GM12878 (cell line): ENCODE results near the gene CLDN5.

ENCODE experiments used
- BHLHE40 ChIP-seq, 2 experiments: fragments of 450-650 bp in 1 of 2; IDR thresholded peaks; 2 replicates each; pipeline ENCODE4 v1.6.1; 2011 to 2017; ENCODE audit warnings: low read depth in 2 of 2, borderline replicate concordance in 1 of 2, improper control_type of control experiment in 1 of 2, low read length in 1 of 2, mild to moderate bottlenecking in 1 of 2
- FOXM1 ChIP-seq: IDR thresholded peaks from 2 replicates; pipeline ENCODE4 v1.6.1; 2012; ENCODE audit warnings: low read depth, mild to moderate bottlenecking, inconsistent platforms, low read length, moderate library complexity
- HCFC1 ChIP-seq: fragments of 150-350 bp; IDR thresholded peaks from 2 replicates; pipeline ENCODE4 v1.6.1; 2014; ENCODE audit warnings: low read length
- MYC ChIP-seq: IDR thresholded peaks from 2 replicates; pipeline ENCODE4 v1.6.1; 2011; ENCODE audit warnings: mild to moderate bottlenecking, low read length, moderate library complexity, inconsistent platforms; ENCODE audit not compliant: insufficient read depth, insufficient replicate concordance, insufficient read length, severe bottlenecking
- NFYB ChIP-seq: IDR thresholded peaks from 2 replicates; pipeline ENCODE4 v1.6.1; 2011; ENCODE audit warnings: low read depth, mild to moderate bottlenecking, low read length, improper control_type of control experiment, moderate library complexity; ENCODE audit not compliant: insufficient read depth
- POLR2A ChIP-seq: IDR thresholded peaks from 2 replicates; pipeline ENCODE4 v1.6.1; 2011; ENCODE audit warnings: low read depth, mild to moderate bottlenecking, low read length
- REST ChIP-seq: IDR thresholded peaks from 2 replicates; pipeline ENCODE4 v1.6.1; 2012; ENCODE audit warnings: mild to moderate bottlenecking, low read depth, low read length
- SIX5 ChIP-seq: IDR thresholded peaks from 2 replicates; pipeline ENCODE4 v1.6.1; 2011; ENCODE audit warnings: mild to moderate bottlenecking, low read depth, low read length, moderate library complexity; ENCODE audit not compliant: severe bottlenecking
- ZNF217 ChIP-seq: fragments of 450-650 bp; IDR thresholded peaks from 2 replicates; pipeline ENCODE4 v1.6.1; 2017; ENCODE audit warnings: antibody characterized with exemption, mild to moderate bottlenecking
- TF ChIP-seq, protein P1 (sequence below): fragments of 150-350 bp; IDR thresholded peaks from 2 replicates; pipeline ENCODE4 v1.6.1; 2014; ENCODE audit warnings: mild to moderate bottlenecking, low read depth, low read length
- TF ChIP-seq, protein P2 (sequence below), 3 experiments: IDR thresholded peaks in 2 of 3; conservative IDR thresholded peaks in 1 of 3; 2 replicates each; pipeline ENCODE4 v1.5.1; 2011; ENCODE audit warnings: low read depth in 3 of 3, low read length in 3 of 3, mild to moderate bottlenecking in 3 of 3, control low read depth in 2 of 3, moderate library complexity in 2 of 3, inconsistent platforms in 1 of 3, mixed read lengths in 1 of 3; ENCODE audit not compliant: control insufficient read depth in 2 of 3, insufficient read depth in 1 of 3; ENCODE audit errors: extremely low read depth in 1 of 3
- TF ChIP-seq, protein P3 (sequence below): fragments of 450-650 bp; IDR thresholded peaks from 2 replicates; pipeline ENCODE4 v1.6.1; 2016; ENCODE audit warnings: mild to moderate bottlenecking
- TF ChIP-seq, protein P4 (sequence below): fragments of 450-650 bp; IDR thresholded peaks from 2 replicates; pipeline ENCODE4 v1.6.1; 2014; ENCODE audit warnings: mild to moderate bottlenecking

GRCh38 chr22:19529811-19530210, 5.6 kb upstream of the CLDN5 start:
- TF ChIP-seq, protein P1, sequence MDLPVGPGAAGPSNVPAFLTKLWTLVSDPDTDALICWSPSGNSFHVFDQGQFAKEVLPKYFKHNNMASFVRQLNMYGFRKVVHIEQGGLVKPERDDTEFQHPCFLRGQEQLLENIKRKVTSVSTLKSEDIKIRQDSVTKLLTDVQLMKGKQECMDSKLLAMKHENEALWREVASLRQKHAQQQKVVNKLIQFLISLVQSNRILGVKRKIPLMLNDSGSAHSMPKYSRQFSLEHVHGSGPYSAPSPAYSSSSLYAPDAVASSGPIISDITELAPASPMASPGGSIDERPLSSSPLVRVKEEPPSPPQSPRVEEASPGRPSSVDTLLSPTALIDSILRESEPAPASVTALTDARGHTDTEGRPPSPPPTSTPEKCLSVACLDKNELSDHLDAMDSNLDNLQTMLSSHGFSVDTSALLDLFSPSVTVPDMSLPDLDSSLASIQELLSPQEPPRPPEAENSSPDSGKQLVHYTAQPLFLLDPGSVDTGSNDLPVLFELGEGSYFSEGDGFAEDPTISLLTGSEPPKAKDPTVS = no peak
- TF ChIP-seq FOXM1 (no peak), NFYB (no peak), HCFC1 (no peak), MYC (no peak), POLR2A (no peak), SIX5 (no peak), BHLHE40 (IDR thresholded peaks at IDR 0.05; ENCODE audit: borderline replicate concordance in 1 of 2, low read depth in 2 of 2, low read length in 1 of 2) (no peak), ZNF217 (no peak), REST (no peak)
- TF ChIP-seq, protein P2, sequence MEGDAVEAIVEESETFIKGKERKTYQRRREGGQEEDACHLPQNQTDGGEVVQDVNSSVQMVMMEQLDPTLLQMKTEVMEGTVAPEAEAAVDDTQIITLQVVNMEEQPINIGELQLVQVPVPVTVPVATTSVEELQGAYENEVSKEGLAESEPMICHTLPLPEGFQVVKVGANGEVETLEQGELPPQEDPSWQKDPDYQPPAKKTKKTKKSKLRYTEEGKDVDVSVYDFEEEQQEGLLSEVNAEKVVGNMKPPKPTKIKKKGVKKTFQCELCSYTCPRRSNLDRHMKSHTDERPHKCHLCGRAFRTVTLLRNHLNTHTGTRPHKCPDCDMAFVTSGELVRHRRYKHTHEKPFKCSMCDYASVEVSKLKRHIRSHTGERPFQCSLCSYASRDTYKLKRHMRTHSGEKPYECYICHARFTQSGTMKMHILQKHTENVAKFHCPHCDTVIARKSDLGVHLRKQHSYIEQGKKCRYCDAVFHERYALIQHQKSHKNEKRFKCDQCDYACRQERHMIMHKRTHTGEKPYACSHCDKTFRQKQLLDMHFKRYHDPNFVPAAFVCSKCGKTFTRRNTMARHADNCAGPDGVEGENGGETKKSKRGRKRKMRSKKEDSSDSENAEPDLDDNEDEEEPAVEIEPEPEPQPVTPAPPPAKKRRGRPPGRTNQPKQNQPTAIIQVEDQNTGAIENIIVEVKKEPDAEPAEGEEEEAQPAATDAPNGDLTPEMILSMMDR (IDR thresholded peaks at IDR 0.05 in 2 of 3, conservative IDR thresholded peaks at IDR 0.05 in 1 of 3; ENCODE audit: control insufficient read depth in 2 of 3, extremely low read depth in 1 of 3, insufficient read depth in 1 of 3, low read depth in 3 of 3, low read length in 3 of 3) = no peak
- TF ChIP-seq, protein P3, sequence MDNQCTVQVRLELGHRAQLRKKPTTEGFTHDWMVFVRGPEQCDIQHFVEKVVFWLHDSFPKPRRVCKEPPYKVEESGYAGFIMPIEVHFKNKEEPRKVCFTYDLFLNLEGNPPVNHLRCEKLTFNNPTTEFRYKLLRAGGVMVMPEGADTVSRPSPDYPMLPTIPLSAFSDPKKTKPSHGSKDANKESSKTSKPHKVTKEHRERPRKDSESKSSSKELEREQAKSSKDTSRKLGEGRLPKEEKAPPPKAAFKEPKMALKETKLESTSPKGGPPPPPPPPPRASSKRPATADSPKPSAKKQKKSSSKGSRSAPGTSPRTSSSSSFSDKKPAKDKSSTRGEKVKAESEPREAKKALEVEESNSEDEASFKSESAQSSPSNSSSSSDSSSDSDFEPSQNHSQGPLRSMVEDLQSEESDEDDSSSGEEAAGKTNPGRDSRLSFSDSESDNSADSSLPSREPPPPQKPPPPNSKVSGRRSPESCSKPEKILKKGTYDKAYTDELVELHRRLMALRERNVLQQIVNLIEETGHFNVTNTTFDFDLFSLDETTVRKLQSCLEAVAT = no peak
- TF ChIP-seq, protein P4, sequence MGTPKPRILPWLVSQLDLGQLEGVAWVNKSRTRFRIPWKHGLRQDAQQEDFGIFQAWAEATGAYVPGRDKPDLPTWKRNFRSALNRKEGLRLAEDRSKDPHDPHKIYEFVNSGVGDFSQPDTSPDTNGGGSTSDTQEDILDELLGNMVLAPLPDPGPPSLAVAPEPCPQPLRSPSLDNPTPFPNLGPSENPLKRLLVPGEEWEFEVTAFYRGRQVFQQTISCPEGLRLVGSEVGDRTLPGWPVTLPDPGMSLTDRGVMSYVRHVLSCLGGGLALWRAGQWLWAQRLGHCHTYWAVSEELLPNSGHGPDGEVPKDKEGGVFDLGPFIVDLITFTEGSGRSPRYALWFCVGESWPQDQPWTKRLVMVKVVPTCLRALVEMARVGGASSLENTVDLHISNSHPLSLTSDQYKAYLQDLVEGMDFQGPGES = no peak
